ENCODE measurements around the gene CELA3B.

DNA sequence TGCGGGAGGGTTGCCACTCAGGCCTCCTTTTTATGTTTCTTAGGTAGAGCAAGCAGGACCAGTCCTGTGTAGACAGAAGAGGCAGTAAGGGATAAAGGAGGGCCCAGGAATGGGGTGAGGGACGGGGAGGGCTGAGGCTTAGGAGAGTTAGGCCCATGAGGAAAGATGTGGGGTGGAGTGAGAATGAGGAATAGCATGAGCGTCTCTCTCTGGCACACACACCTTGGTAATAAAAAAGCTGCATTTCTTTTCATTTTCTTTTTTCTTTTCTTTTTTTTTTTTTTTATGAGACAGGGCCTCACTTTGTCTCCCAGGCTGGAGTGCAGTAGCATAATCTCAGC, 32.1 kb upstream of the CELA3B start:
- TF ChIP-seq CTCF (optimal IDR thresholded peaks at IDR 0.05 in 1 of 3, IDR thresholded peaks at IDR 0.05 in 1 of 3, conservative IDR thresholded peaks at IDR 0.05 in 1 of 3; ENCODE audit: extremely low read depth in 1 of 3, insufficient read depth in 2 of 3, low read length in 3 of 3) (no peak), EZH2 (IDR thresholded peaks at IDR 0.05; ENCODE audit: low read length) (no peak)
